Thymus (tissue), 14 donors: ENCODE results near the gene CLIC4. TPM values are rescaled to one million over a fixed set of nuclear protein-coding genes. Genes with fewer than 3 reads are reported as not detected.
"Not testable (repeated sequence)": the region's sequence is repeated elsewhere in the genome, so short reads cannot be mapped to it uniquely, and the experiment has no call there.

Experiments used
- DNase-seq, 9 donors: peaks; one replicate each; pipeline ENCODE4 v3.0.0-alpha.2; 2013; ENCODE audit warnings: low spot score in 9 of 9, low read depth in 6 of 9, missing footprints in 1 of 9
- H3K27ac ChIP-seq, 2 donors: one replicate each; pipeline ENCODE4 v1.5.1; 2013; ENCODE audit warnings: control low read depth in 1 of 2, low read depth in 1 of 2, low read length in 1 of 2, mild to moderate bottlenecking in 1 of 2, moderate library complexity in 1 of 2
- H3K27me3 ChIP-seq, 2 donors: one replicate each; pipeline ENCODE4 v1.5.1; 2013; ENCODE audit warnings: low read length in 1 of 2; ENCODE audit not compliant: control insufficient read depth in 2 of 2, insufficient read depth in 1 of 2
- H3K36me3 ChIP-seq, 2 donors: one replicate each; pipeline ENCODE4 v1.5.1; 2013; ENCODE audit warnings: low read length in 1 of 2, mild to moderate bottlenecking in 1 of 2, moderate library complexity in 1 of 2; ENCODE audit not compliant: control insufficient read depth in 2 of 2, insufficient read depth in 2 of 2
- H3K4me1 ChIP-seq, 2 donors: one replicate each; pipeline ENCODE4 v1.5.1; 2013; ENCODE audit warnings: low read length in 2 of 2; ENCODE audit not compliant: control insufficient read depth in 2 of 2, insufficient read depth in 2 of 2
- H3K4me3 ChIP-seq, 2 donors: one replicate each; pipeline ENCODE4 v1.5.1; 2013; ENCODE audit warnings: low read length in 2 of 2, control low read depth in 1 of 2, mild to moderate bottlenecking in 1 of 2
- H3K9me3 ChIP-seq, 2 donors: one replicate each; pipeline ENCODE4 v1.5.1; 2013; ENCODE audit warnings: low read length in 1 of 2, mild to moderate bottlenecking in 1 of 2; ENCODE audit not compliant: control insufficient read depth in 2 of 2, insufficient read depth in 1 of 2
- WGBS: extraction: QIAGEN DNeasy Blood & Tissue Kit; methylation state at CpG from one replicate; pipeline ENCODE4 v1.1.7; 2013; 5-methylcytosine and 5-hydroxymethylcytosine counted together
- long read RNA-seq, 10 donors: transcript quantifications; one replicate each; lab custom pipeline, GENCODE V29; 2026
- polyA plus RNA-seq: library from polyadenylated mRNA; stranded (reverse); fragments of 200-250 nt; gene quantifications from one replicate; pipeline ENCODE4 v1.2.3, GENCODE V29; 2013
- total RNA-seq: library from RNA; stranded (reverse); fragments of 120-200 nt; gene quantifications from one replicate; pipeline ENCODE4 v1.2.4, GENCODE V29; 2013
- donor health status: healthy.

The CLIC4 gene
- total RNA-seq, result 29.9 TPM
- 96.5 TPM for polyA plus RNA-seq
- long read RNA-seq, donor 1, full-length matches to known transcripts, result 2 of 2 reads
- long read RNA-seq, donor 1, partial matches to known transcripts, result 0 of 2 reads
- long read RNA-seq, donor 1, other reads (novel, unspliced or antisense), result 0 of 2 reads
- long read RNA-seq, donor 2, full-length matches to known transcripts, result 28 of 36 reads
- long read RNA-seq, donor 2, partial matches to known transcripts, result 8 of 36 reads
- long read RNA-seq, donor 2, other reads (novel, unspliced or antisense), result 0 of 36 reads
- long read RNA-seq, donor 3, full-length matches to known transcripts, result 14 of 25 reads
- long read RNA-seq, donor 3, partial matches to known transcripts, result 11 of 25 reads
- long read RNA-seq, donor 3, other reads (novel, unspliced or antisense), result 0 of 25 reads
- long read RNA-seq, donor 4, full-length matches to known transcripts, result 10 of 10 reads
- long read RNA-seq, donor 4, partial matches to known transcripts, result 0 of 10 reads
- long read RNA-seq, donor 4, other reads (novel, unspliced or antisense), result 0 of 10 reads
- long read RNA-seq, donor 5, full-length matches to known transcripts, result 33 of 33 reads
- long read RNA-seq, donor 5, partial matches to known transcripts, result 0 of 33 reads
- long read RNA-seq, donor 5, other reads (novel, unspliced or antisense), result 0 of 33 reads
- long read RNA-seq, donor 6, full-length matches to known transcripts, result 15 of 15 reads
- long read RNA-seq, donor 6, partial matches to known transcripts, result 0 of 15 reads
- long read RNA-seq, donor 6, other reads (novel, unspliced or antisense), result 0 of 15 reads
- long read RNA-seq, donor 7, full-length matches to known transcripts, result 14 of 14 reads
- long read RNA-seq, donor 7, partial matches to known transcripts, result 0 of 14 reads
- long read RNA-seq, donor 7, other reads (novel, unspliced or antisense), result 0 of 14 reads
- long read RNA-seq, donor 8, full-length matches to known transcripts, result 8 of 8 reads
- long read RNA-seq, donor 8, partial matches to known transcripts, result 0 of 8 reads
- long read RNA-seq, donor 8, other reads (novel, unspliced or antisense), result 0 of 8 reads
- long read RNA-seq, donor 9, full-length matches to known transcripts, result 13 of 13 reads
- long read RNA-seq, donor 9, partial matches to known transcripts, result 0 of 13 reads
- long read RNA-seq, donor 9, other reads (novel, unspliced or antisense), result 0 of 13 reads
- long read RNA-seq, donor 10, full-length matches to known transcripts, result 14 of 28 reads
- long read RNA-seq, donor 10, partial matches to known transcripts, result 14 of 28 reads
- long read RNA-seq, donor 10, other reads (novel, unspliced or antisense), result 0 of 28 reads

- Histone ChIP-seq H3K27ac (peak within 1 kb of the TSS; percentile 62 to 81), H3K9me3 (no peaks in the 10 kb centered on the region), H3K4me1 (peaks cover 0 to 33% of the 10 kb centered on the region in 2 donors), H3K36me3 (no peaks in the 10 kb centered on the region), H3K4me3 (peak within 1 kb of the TSS; percentile 66 to 68), H3K27me3 (peaks cover 0 to 2% of the 10 kb centered on the region in 2 donors)
- peak; percentile 94 to 100 (median 99) for DNase-seq
- under 1% methylated on average over 80 of the region's 80 CpGs for WGBS
Observed at GRCh38 chr1:24744911-24745710, at the start of gene CLIC4. Gene CLIC4, plus strand, starts transcription at chr1:24745447. Its CDS starts 107 bp downstream, at chr1:24745554.

- Histone ChIP-seq H3K27me3 (no peaks in the 10 kb centered on the region), H3K4me1 (peaks cover 0 to 9% of the 10 kb centered on the region in 2 donors), H3K4me3 (no peak overlapping the region), H3K9me3 (no peaks in the 10 kb centered on the region), H3K27ac (no peak overlapping the region), H3K36me3 (no peaks in the 10 kb centered on the region)
- 95% methylated on average over 5 of the region's 5 CpGs for WGBS
- DNase-seq, result no peak
Observed at GRCh38 chr1:24696041-24696755, 49.0 kb upstream of the CLIC4 start.

GRCh38 chr1:24696756-24697330 lies 48.4 kb upstream of the CLIC4 start:
- no peak overlapping the region for H3K27ac ChIP-seq
- no peaks in the 10 kb centered on the region for H3K36me3 ChIP-seq
- DNase-seq, result no peak
- H3K9me3 ChIP-seq, result no peaks in the 10 kb centered on the region
- H3K4me3 ChIP-seq, result no peak overlapping the region
- WGBS, result 84% methylated on average over 15 of the region's 15 CpGs
- no peaks in the 10 kb centered on the region for H3K27me3 ChIP-seq
- peaks cover 0 to 9% of the 10 kb centered on the region in 2 donors for H3K4me1 ChIP-seq

- WGBS, result 98% methylated on average over 7 of the region's 7 CpGs
Observed at GRCh38 chr1:24697453-24698001, 47.7 kb upstream of the CLIC4 start.

GRCh38 chr1:24698326-24698725 lies 46.9 kb upstream of the CLIC4 start:
- H3K4me3 ChIP-seq, DNase-seq, H3K27ac ChIP-seq, H3K4me1 ChIP-seq, H3K36me3 ChIP-seq, H3K27me3 ChIP-seq, H3K9me3 ChIP-seq: not testable (repeated sequence)
- 98% methylated on average over 8 of the region's 8 CpGs for WGBS

More at GRCh38 chr1:24697453-24698001, 47.7 kb upstream of the CLIC4 start:
- H3K9me3 ChIP-seq, H3K36me3 ChIP-seq, H3K4me3 ChIP-seq, H3K27me3 ChIP-seq, DNase-seq, H3K4me1 ChIP-seq, H3K27ac ChIP-seq: not testable (repeated sequence)

- Histone ChIP-seq H3K36me3 (no peaks in the 10 kb centered on the region), H3K27me3 (no peaks in the 10 kb centered on the region), H3K4me3 (no peak overlapping the region), H3K27ac (no peak overlapping the region), H3K9me3 (no peaks in the 10 kb centered on the region), H3K4me1 (peaks cover 0 to 2% of the 10 kb centered on the region in 2 donors)
- DNase-seq, result no peak
- WGBS, result 93% methylated on average over 7 of the region's 7 CpGs
Observed at GRCh38 chr1:24699628-24700027, 45.6 kb upstream of the CLIC4 start.

- peaks cover 0 to 10% of the 10 kb centered on the region in 2 donors for H3K4me1 ChIP-seq
- H3K36me3 ChIP-seq, result no peaks in the 10 kb centered on the region
- H3K27ac ChIP-seq, result no peak overlapping the region
- WGBS, result 97% methylated on average over 8 of the region's 8 CpGs
- no peak for DNase-seq
- H3K9me3 ChIP-seq, result peaks cover 0 to 3% of the 10 kb centered on the region in 2 donors
- H3K27me3 ChIP-seq, result no peaks in the 10 kb centered on the region
- no peak overlapping the region for H3K4me3 ChIP-seq
Observed at GRCh38 chr1:24702511-24703293, 42.5 kb upstream of the CLIC4 start.
